Adipose tissue (tissue), 3 donors: ENCODE data around the gene RBM47. TPM values are rescaled to one million over a fixed set of nuclear protein-coding genes. Genes with fewer than 3 reads are reported as not detected.
"Not testable (repeated sequence)": the region's sequence is repeated elsewhere in the genome, so short reads cannot be mapped to it uniquely, and the experiment has no call there.

ENCODE experiments used
- H3K27ac ChIP-seq: one replicate; pipeline ENCODE4 v1.5.1; 2013; ENCODE audit warnings: low read depth, low read length
- WGBS, 3 donors: extraction: QIAGEN DNeasy Blood & Tissue Kit; methylation state at CpG; one replicate each; pipeline ENCODE4 v1.1.7; 2013; 5-methylcytosine and 5-hydroxymethylcytosine counted together
- polyA plus RNA-seq, 3 donors: library from polyadenylated mRNA; stranded (reverse); fragments of 200-250 nt; gene quantifications; one replicate each; pipeline ENCODE4 v1.2.3, GENCODE V29; 2013
- donor health status: healthy with polysubstance abuse.
- donor health status: Bipolar disorder and iron deficiency.
- donor health status: healthy.

Gene RBM47
- polyA plus RNA-seq, 3 donors = 8.9 to 15.5 (median 11.5) TPM

DNA sequence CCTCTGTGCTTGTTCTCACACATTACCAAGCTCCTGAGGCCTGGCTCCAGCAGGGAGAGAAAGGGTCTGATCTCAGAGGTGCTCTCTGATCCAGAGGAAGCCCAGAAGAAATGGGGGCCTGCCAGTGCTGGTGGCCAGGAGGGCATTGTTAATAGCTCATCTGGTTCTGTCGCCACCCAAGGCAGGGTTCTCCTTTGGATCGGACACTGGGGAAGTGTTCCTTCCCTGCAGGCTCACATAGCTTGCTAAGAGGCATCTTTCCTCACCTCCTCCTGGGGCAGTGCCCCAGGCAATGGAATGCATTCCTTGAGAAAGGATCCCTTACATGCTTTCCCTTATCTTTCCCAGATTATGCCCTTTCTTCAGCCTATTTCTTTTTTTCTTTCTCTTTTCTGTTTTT is 53.8 kb downstream of the RBM47 start:
- 73 to 88% (median 82%) methylated on average over 2 of the region's 2 CpGs for WGBS, 3 donors
- no peak overlapping the region for H3K27ac ChIP-seq

DNA sequence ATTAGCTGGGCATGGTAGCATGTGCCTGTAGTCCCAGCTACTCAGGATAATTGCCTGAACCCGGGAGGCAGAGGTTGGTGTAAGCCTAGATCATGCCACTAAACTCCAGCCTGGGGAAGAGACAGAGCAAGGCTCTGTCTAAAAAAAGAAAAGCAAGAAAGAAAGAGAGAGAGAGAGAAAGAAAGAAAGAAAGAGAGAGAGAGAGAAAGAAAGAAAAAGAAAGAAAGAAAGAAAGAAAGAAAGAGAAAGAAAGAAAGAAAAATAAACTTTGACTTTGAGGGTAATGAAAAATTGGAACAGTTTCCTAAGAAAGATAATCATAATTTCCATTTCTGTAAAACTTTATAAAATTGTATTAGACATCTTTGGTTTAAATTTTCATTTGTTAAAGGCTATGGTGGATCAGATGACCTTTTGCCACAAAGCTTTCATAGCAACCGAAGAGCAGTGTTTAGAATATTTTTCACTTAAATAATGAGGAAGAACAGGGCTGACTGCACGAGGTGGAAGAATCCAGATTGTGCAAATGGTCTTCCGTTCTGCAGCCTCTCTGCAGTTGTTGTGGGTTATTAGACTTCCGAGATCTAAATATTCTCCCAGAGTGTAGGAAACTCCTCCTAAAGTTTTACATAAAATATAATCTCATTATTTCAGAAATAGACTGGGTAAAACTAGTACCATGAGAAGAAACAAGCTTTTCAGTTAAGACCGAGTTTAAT is 55.9 kb downstream of the RBM47 start:
- H3K27ac ChIP-seq = no peak overlapping the region
- WGBS, 3 donors = 32 to 76% (median 38%) methylated on average over 6 of the region's 6 CpGs

DNA sequence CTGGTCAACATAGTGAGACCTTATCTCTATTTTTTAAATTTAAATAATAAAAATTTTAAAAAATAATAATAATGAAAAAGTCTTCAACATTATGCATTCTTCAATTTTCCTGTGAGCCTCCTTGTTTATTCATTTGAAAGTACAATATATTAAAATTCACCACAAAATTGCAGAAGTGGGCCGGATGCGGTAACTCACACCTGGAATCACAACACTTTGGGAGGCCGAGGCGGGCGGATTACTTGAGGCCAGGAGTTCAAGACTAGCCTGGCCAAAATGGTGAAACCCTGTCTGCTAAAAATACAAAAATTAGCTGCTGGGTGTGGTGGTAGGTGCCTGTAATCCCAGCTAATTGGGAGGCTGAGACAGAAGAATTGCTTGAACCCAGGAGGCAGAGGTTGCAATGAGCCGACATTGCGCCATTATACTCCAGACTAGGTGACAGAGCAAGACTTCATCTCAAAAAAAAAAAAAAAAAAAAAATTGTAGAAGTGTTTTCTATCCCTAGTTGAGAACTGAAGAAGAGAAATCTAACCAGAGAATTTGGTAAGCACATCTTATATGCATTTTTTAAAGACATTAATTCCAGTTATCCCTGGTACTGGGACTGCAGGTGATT is 56.9 kb downstream of the RBM47 start:
- H3K27ac ChIP-seq = no peak overlapping the region

DNA sequence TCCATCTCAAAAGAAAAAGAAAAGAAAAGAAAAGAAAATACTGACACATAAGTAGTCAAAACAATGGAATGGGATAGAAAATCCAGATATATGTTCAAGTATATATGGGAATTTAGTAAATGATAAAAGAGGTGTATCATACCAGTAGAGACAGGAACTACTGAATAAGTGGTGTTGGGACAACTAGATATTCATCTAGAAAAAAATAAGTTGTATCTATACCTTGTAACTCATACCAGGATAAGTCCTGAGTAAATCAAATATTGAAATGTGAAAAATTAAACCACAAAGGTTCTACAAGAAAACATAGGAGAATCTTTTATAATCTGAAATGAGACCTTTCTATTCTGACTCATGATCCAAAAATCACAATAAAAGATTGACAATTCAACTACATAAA is 58.5 kb downstream of the RBM47 start:
- H3K27ac ChIP-seq = no peak overlapping the region

More for the DNA sequence above, 56.9 kb downstream of the RBM47 start:
- 65 to 99% (median 76%) methylated on average over 7 of the region's 7 CpGs for WGBS, 3 donors

DNA sequence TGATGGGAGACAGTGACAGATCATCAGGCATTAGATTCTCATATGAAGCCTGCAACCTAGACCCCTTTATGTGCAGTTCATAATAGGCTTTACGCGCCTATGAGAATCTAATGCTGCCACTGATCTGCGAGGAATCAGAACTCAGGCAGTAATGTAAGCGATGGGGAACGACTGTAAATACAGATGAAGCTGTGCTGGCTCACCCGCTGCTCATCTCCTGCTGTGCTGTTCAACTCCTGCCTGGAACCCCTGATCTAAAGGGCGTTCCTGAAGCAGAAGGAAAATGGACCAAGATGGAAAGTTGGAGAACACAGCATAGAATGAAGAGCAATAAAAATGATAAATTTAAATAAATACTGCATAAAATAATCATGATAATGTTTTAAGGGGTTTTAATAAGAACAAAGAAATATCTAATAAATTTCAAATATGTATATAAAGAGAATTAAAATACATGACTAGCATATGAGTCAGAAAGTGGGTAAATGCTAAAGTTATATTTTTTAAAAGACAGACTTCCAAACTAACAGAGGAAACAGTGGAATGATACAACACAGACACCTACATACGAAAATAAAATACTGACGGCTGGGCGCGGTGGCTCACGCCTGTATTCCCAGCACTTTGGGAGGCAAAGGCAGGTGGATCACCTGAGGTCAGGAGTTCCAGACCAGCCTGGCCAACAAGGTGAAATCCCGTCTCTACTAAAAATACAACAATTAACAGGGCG is 59.2 kb downstream of the RBM47 start:
- WGBS, 3 donors = 93 to 95% (median 93%) methylated on average over 14 of the region's 14 CpGs
- no peak overlapping the region for H3K27ac ChIP-seq

DNA sequence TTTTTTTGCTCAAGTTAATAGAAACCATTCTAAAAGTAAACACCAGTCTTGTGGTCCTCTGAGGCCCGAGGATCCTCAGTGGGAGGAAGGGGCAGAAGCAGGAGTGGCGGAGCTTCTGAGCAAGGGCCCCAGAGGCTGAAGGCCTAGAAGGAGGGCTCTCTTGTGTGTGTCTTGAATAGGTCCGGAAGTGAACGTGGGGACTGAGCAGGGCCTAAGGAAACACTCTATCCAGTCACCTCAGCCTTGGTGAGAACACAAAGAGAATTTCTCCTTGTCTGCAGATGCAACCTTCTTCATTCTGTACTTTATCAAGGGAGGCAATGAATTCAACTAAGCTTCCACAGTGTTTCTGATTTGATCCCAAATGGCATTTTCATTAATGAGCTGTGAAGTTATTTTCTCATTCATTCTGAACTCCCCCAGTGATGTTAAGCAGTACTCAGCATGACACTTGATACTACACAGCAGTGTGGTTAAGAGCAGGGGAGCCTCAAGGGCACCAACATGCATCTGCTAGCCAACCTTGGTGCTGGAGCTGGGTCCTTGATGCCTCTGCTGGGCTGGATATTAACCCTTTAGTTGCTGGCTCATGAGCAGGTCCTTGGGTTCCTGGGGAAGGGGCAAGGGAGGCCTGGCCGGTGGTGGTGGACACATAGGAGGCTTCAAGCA is 64.7 kb downstream of the RBM47 start:
- no peak overlapping the region for H3K27ac ChIP-seq
- 47 to 62% (median 58%) methylated on average over 5 of the region's 5 CpGs for WGBS, 3 donors

DNA sequence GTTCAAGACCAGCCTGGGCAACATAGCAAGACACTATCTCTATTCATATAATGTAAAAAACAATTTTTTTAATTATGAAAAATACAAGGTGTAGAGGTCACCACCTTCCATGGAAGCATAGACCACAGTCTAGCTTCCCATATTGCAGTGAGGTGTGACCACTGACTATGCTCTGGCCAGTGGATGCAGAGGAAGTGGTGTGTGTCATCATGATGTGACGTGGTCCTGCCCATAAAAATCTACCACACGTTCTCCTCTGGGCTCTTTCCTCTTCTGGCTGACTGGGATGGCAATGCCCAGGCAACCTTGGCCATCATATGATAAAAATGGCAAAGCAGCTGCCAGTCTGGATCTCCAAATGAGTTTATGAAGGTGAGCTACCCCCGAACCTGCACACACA is 65.7 kb downstream of the RBM47 start:
- no peak overlapping the region for H3K27ac ChIP-seq
- WGBS, 3 donors = 61 to 74% (median 63%) methylated on average over 3 of the region's 3 CpGs

DNA sequence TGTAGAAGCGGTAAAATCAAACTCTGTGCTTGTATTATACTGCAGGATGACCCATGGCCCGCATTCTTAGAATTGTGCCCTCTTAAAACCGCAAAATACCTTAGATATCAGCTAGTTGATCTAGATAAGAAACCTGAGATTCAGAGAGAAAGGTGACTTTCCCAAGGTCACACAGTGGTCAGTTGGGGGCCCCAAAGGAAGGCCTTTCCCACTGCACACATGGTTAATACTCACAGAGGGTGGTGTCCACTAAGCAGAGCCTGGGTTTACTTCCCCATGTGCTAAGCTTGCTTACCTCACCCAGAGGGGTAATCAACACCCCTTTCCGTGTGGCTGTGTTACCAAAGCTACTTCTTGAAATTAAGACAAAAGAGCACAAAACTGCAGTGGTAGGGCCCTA is 66.3 kb downstream of the RBM47 start:
- 68 to 87% (median 70%) methylated on average over 4 of the region's 4 CpGs for WGBS, 3 donors
- no peak overlapping the region for H3K27ac ChIP-seq

DNA sequence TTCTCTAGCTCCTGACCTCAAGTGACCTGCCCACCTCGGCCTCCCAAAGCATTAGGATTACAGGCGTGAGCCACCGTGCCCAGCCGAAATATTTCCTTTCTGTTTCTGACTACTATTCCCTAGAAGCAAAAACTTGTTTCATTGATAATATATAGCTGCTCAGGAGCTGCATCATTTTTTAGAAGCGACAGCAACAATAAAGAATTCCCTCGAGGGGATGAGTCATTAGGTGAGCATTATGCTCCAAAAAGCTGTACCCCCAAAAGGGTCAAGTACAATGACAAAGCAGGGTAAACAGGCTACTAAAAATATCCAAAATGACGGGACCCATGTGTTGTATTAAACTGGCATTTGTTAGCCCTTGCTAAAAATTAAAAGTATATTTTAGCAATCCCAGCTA is 67.0 kb downstream of the RBM47 start:
- 77 to 89% (median 83%) methylated on average over 7 of the region's 7 CpGs for WGBS, 3 donors
- H3K27ac ChIP-seq = no peak overlapping the region

DNA sequence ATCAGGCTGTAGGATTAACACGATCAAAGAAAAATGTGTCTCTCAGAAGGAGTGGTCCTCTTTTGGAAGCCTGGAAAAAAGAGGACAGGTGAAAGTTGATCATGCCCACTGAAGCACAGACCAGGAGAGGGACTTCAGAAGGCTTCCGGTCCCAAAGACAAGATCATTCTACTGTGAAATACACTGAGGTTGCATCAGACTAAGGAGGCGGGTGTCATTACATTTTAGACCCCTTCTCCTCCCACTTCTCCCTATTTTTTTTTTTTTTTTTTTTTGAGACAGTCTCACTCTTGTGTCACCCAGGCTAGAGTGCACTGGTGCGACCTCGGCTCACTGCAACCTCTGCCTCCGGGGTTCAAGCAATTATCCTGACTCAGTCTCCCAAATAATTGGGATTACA is 67.5 kb downstream of the RBM47 start:
- 65 to 94% (median 84%) methylated on average over 6 of the region's 6 CpGs for WGBS, 3 donors
- no peak overlapping the region for H3K27ac ChIP-seq

DNA sequence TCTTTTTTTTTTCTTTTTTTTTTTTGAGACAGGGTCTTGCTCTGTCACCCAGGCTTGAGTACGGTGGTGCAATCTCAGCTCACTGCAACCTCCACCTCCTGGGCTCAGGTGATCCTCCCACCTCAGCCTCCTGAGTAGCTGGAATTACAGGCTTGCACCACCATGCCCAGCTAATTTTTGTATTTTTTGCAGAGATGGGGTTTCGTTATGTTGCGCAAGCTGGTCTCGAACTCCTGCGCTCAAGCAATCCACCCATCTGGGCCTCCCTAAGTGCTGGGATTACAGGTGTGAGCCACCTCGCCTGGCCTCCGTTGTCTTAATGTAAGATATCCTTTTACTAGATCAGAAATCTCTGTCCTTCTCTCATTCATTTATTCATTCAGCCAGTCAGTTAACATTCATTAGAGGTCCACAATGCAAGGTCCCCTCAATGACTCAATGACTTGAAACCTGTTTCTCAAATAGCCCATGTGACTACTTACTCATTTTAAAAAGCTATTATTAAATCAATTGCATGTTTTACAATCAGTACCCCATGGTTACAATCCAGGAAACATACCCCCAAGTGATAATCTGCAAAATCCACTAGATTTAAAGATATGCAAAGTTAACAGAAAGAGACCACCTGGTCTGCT is 68.0 kb downstream of the RBM47 start:
- H3K27ac ChIP-seq = not testable (repeated sequence)

DNA sequence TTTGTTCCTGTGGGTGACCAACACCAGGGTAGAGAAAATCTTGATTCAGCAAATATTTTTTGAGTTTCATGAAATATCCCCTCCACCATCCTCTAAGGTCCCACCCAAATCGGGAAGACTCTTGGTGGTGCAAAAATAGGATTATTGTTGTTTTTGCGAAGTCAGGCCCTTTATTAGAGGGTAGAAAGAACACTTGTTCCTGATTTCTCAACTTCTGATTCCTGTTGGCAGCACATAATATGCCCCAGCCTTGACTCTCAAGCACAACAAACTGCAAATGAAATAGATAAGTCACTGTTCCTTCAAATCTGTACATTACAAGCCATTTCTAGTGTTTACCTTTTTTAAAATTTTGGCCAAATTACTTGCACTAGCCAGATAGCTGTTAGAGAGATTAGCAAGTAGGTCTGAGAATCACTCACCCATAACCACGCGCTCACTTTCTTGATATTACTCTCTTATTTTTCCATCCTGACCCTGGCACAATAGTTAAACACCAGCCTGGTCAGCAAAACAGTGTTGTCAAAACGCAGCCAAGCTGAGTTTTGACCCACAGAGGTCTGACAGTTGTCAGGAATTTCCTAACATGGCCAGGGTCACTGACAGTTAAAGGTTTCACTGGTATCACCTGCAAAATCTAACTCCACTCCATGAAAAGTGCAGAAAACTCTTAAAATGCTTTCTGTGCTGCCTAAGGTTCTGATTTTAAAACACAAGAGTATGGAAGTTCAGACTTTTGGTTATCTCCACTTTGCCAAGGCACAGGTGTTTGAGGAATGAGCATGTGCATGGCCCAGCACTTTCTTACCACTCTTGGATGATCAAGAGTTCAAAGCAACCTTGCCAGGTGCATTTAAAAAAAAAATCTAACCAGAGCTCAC is 69.8 kb downstream of the RBM47 start:
- 28 to 53% (median 48%) methylated on average over 5 of the region's 5 CpGs for WGBS, 3 donors
- no peak overlapping the region for H3K27ac ChIP-seq

More for the DNA sequence above, 68.0 kb downstream of the RBM47 start:
- WGBS, 3 donors = 68 to 95% (median 80%) methylated on average over 7 of the region's 7 CpGs

DNA sequence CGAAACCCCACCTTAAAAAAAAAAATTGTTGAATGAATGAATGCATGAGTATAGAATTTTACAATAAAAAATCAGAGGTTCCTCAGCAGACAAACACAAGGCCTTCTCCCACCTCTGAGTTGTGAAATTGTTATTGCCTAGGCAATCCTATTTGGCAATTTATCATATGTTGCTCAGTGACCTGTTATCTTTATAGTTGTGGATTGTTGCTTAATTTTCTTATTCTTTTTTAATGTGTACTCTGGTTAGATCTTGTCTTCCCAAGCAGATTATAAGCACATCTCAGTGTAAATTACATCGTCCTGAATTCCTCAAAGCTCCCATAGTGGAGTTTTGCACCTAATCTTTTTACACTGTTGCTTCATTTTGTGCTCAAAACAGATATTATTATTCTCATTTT is 71.9 kb downstream of the RBM47 start:
- no peak overlapping the region for H3K27ac ChIP-seq
- 78 to 98% (median 87%) methylated on average over 2 of the region's 2 CpGs for WGBS, 3 donors

DNA sequence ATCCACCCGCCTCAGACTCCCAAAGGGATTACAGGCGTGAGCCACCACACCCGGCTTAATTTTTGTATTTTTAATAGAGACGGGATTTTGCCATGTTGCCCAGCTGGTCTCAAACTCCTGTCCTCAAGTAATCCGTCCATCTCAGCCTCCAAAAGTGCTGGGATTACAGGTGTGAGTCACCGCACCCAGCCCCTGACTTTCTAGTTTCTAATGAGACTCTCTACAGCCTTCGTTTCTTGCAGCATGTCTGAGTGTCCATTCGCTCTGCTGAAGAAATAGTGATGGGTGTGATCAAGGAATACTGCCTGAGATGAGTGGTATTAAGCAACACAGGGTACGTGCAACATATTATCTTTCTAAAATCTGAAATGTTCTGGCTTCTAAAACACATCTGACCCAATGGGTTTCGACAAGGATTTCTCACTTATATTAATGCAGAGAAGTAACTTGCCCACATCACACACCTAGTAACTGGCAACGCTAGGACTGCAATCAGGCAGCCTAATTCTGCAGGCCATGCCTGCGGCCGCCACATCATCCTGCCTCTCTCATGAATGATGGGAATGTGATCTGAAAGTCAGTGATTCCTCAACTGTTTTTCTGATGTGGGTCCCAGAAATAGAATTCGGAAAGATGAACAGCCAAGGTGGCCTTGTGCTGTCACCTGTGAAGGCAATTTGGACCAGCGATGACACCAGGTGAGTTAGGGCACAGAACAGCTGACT is 74.3 kb downstream of the RBM47 start:
- WGBS, 3 donors = 86 to 93% (median 87%) methylated on average over 15 of the region's 15 CpGs
- no peak overlapping the region for H3K27ac ChIP-seq

DNA sequence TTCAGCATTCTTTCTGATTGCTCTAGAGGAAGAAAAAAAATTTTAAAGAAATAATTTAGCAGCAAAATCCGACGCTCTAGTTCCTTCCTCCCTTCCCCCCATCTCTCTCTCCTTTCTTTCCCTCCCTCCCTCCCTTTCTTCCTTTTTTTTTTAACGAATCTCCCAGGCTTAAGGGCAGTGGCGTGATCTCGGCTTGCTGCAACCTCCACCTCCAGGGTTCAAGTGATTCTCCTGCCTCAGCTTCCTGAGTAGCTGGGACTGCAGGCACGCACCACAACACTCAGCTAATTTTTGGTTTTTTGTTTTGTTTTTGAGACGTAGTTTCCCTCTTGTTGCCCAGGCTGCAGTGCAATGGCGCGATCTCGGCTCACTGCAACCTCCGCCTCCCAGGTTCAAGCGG is 75.0 kb downstream of the RBM47 start:
- H3K27ac ChIP-seq = not testable (repeated sequence)
- 51 to 84% (median 58%) methylated on average over 12 of the region's 12 CpGs for WGBS, 3 donors

DNA sequence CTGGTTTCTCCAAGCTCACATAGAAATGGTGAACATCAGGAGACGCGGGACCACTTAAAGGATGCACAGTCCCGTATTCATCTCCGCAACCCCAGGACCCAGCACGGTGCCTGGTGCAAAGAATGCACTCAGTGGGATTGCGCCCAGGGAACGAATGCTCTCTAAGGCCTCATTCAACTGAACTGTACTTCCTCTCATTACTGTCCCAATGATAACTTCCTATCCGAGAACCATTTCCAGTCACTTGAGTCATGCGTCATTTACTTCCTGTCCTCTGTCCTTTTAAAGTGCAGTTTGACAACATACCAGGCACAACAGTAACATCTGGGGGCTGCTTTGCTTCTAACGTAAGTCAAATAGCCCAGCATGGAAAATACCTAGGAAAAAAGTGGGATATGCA is 75.7 kb downstream of the RBM47 start:
- H3K27ac ChIP-seq = peak overlapping the region; percentile 64
- WGBS, 3 donors = 53 to 82% (median 55%) methylated on average over 10 of the region's 10 CpGs

DNA sequence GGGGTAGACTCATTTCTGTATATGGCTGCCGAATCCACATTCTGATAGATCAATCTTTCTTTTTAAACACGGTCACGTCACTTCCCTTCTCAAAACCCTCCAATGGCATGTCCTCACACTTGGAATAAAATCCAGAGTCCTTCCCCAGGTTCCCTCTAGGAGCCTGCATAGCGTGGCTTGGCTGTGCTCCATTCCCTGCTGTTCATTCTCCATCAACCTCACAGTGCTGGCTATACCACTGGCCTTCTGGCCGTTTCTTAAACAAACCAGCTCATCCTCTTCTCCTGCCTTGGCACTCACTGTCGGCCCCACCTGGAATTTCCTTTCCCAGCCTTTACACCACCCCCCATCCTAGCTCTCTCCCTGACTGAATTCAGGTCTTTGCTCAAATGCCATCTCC is 77.1 kb downstream of the RBM47 start:
- no peak overlapping the region for H3K27ac ChIP-seq
- 48 to 80% (median 75%) methylated on average over 6 of the region's 6 CpGs for WGBS, 3 donors
